Heart left ventricle (tissue), 16 donors: ENCODE results near the gene ZBTB33. TPM values are rescaled to one million over a fixed set of nuclear protein-coding genes. Genes with fewer than 3 reads are reported as not detected.

Experiments used
- ATAC-seq, 4 donors: fragments of 200-7000 bp; cut with Tn5 transposase; one replicate each; pipeline ENCODE4 v1.9.1; 2020 to 2022; ENCODE audit warnings: moderate library complexity in 4 of 4, mild to moderate bottlenecking in 3 of 4, moderate number of reproducible peaks in 1 of 4
- DNase-seq, 5 donors: peaks; one replicate each; pipeline ENCODE4 v3.0.0-alpha.2; 2020
- H3K27ac ChIP-seq, 12 donors: fragments of 200-600 bp; sonication (generic) in 4 of 12; one replicate each; pipeline versions ENCODE4 v1.5.0 to v1.8.0; 2016 to 2022; ENCODE audit warnings: mild to moderate bottlenecking in 2 of 12
- H3K27me3 ChIP-seq, 9 donors: fragments of 200-600 bp; sonication (generic) in 2 of 9; one replicate each; pipeline versions ENCODE4 v1.5.1 to v1.8.0; 2016 to 2022; ENCODE audit warnings: mild to moderate bottlenecking in 3 of 9
- H3K36me3 ChIP-seq, 9 donors: fragments of 200-600 bp; sonication (generic) in 2 of 9; one replicate each; pipeline versions ENCODE4 v1.5.0 to v1.8.0; 2018 to 2022; ENCODE audit warnings: mild to moderate bottlenecking in 2 of 9
- H3K4me1 ChIP-seq, 12 donors: fragments of 200-600 bp; sonication (generic) in 4 of 12; one replicate each; pipeline versions ENCODE4 v1.5.0 to v1.8.0; 2016 to 2022; ENCODE audit warnings: mild to moderate bottlenecking in 3 of 12
- H3K4me3 ChIP-seq, 12 donors: fragments of 200-600 bp; sonication (generic) in 4 of 12; one replicate each; pipeline versions ENCODE4 v1.5.0 to v1.8.0; 2017 to 2022; ENCODE audit warnings: mild to moderate bottlenecking in 9 of 12, moderate library complexity in 4 of 12
- H3K9me3 ChIP-seq, 12 donors: fragments of 200-600 bp; sonication (generic) in 4 of 12; one replicate each; pipeline versions ENCODE4 v1.5.0 to v1.8.0; 2016 to 2022; ENCODE audit warnings: mild to moderate bottlenecking in 1 of 12
- POLR2A ChIP-seq, 2 donors: fragments of 450-650 bp; IDR thresholded peaks; one replicate each; pipeline ENCODE4 v1.6.1; 2017; ENCODE audit warnings: antibody characterized with exemption in 2 of 2, mild to moderate bottlenecking in 2 of 2, moderate library complexity in 2 of 2
- WGBS, 4 donors: extraction: QIAGEN DNeasy Blood & Tissue Kit in 2 of 4; methylation state at CpG; one replicate each; pipeline versions ENCODE4 v1.1.5 to v1.1.7; 2013 to 2018; 5-methylcytosine and 5-hydroxymethylcytosine counted together
- intact Hi-C, 10 donors: fragments of 100-400 bp; cut with DNase I; formaldehyde crosslinking; loops; one replicate each; pipeline versions ENCODE4 v1.11.1 to v1.14.2; 2022
- polyA plus RNA-seq, 2 donors: library from polyadenylated mRNA; stranded (reverse); fragments of 200-250 nt; gene quantifications; one replicate each; pipeline ENCODE4 v1.2.3, GENCODE V29; 2013
- total RNA-seq, 9 donors: library from RNA; depleted of rRNA in 2 of 9; stranded (reverse); fragments of >200 nt in 2 of 9; fragmentation: NEBNext Ultra II Directional in 3 of 9; extraction: Animal tissue kit (Norgen Biotek cat#: 25700) in 3 of 9; gene quantifications; one replicate each; pipeline versions ENCODE4 v1.1.0 to v1.2.4, GENCODE V29; 2016 to 2023
- TF ChIP-seq, protein P1 (sequence below), 12 donors: fragments of 200-600 bp; sonication (generic) in 4 of 12; IDR thresholded peaks; one replicate each; pipeline versions ENCODE4 v1.5.0 to v1.8.0; 2018 to 2022; ENCODE audit warnings: antibody characterized with exemption in 12 of 12, mild to moderate bottlenecking in 5 of 12
- donor health status: ischemic (EF 13 %, LVEDD 7.1; RV severe dilation, severe dysfunction).
- donor health status: healthy with polysubstance abuse.
- donor health status: DM: no; HTN: yes; CAD: no.
- donor health status: DM: no; HTN: no; CAD: no.
- donor health status: ischemic (EF 25% LVEDD 6.9; RV normal size, moderate dysfunction).
- donor health status: ischemic (EF 25% LVEDD 5.7; RV mildly dilated, moderate dysfunction).
- donor health status: healthy.
- donor health status: DM: yes; HTN: yes; CAD: no.
- donor health status: ischemic (EF 35%, LVEDD 5.7; RV mildly dilated, moderate dysfunction).
- donor health status: nonischemic (EF 11% LVEDD 7.7; RV severe dilation, severe dysfunction).
- donor health status: DM: yes; HTN: yes; CAD: no.
- donor health status: PGD.
- donor health status: ischemic (EF 29% LVEDD 5.4; RV normal size, mild dysfunction).
- donor health status: nonischemic (EF 23%, LVEDD 6.1; RV moderate dilation, normal function).

ZBTB33 gene
- total and polyA plus RNA-seq, 11 donors, result 1.6 to 8.9 (median 7.1) TPM

DNA sequence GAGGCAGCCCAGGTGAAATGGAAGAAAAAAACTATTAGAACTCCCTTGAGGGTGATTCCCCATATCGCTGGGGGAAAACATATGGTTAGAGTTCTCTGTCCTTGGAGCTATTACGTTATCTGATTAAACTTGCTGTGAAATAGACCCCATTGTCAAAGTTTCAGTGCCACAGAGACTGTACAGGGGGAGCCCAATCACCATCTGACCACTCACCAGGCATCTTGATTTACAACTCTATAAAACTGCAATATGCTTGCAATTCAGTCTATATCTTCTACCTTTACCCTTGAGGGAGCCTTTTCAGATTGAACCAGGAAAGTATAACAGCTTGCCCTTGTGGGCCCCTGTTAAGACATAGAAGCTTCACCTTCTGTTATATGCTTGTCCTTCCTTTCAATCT is 42.4 kb downstream of the ZBTB33 start:
- WGBS, 4 donors, result 59 to 86% (median 73%) methylated on average over 2 of the region's 2 CpGs
- H3K9me3 ChIP-seq, result no peaks in the 10 kb centered on the region
- no peak overlapping the region for H3K4me3 ChIP-seq
- H3K36me3 ChIP-seq, result no peaks in the 10 kb centered on the region
- TF ChIP-seq, protein P1, sequence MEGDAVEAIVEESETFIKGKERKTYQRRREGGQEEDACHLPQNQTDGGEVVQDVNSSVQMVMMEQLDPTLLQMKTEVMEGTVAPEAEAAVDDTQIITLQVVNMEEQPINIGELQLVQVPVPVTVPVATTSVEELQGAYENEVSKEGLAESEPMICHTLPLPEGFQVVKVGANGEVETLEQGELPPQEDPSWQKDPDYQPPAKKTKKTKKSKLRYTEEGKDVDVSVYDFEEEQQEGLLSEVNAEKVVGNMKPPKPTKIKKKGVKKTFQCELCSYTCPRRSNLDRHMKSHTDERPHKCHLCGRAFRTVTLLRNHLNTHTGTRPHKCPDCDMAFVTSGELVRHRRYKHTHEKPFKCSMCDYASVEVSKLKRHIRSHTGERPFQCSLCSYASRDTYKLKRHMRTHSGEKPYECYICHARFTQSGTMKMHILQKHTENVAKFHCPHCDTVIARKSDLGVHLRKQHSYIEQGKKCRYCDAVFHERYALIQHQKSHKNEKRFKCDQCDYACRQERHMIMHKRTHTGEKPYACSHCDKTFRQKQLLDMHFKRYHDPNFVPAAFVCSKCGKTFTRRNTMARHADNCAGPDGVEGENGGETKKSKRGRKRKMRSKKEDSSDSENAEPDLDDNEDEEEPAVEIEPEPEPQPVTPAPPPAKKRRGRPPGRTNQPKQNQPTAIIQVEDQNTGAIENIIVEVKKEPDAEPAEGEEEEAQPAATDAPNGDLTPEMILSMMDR (IDR thresholded peaks at IDR 0.05), result no peak
- TF ChIP-seq POLR2A (IDR thresholded peaks at IDR 0.05), result no peak
- no peak overlapping the region for H3K27ac ChIP-seq
- peaks cover 0 to 4% (median 0%) of the 10 kb centered on the region in 9 donors for H3K27me3 ChIP-seq
- DNase-seq (no peak), ATAC-seq (no peak)
- no peaks in the 10 kb centered on the region for H3K4me1 ChIP-seq
- intact Hi-C loops, result no loop called here

DNA sequence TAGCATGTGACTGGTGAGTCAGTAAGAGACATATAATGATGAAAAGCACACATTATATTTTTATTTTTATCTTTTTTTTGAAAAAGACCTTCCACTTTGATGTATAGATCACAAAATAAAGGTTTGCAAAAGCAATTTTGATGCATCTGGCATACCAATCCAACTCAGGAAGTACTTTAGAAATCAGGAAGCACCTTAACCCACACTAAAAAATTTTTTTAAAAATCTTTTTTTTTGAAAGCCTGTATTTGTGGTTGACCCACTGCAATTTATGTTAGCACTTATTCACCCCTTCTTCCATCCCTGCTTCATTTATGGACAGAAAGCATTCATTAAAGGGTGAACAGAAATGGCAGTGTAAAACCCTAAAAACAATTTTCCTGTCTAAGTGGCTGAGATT is 44.0 kb downstream of the ZBTB33 start:
- ATAC-seq (no peak), DNase-seq (no peak)
- no peaks in the 10 kb centered on the region for H3K4me1 ChIP-seq
- intact Hi-C loops, result no loop called here
- no peak overlapping the region for H3K4me3 ChIP-seq
- no peak for TF ChIP-seq POLR2A (IDR thresholded peaks at IDR 0.05)
- TF ChIP-seq, protein P1 (IDR thresholded peaks at IDR 0.05), result no peak
- H3K9me3 ChIP-seq, result no peaks in the 10 kb centered on the region
- no peak overlapping the region for H3K27ac ChIP-seq
- H3K36me3 ChIP-seq, result no peaks in the 10 kb centered on the region
- peaks cover 0 to 4% (median 0%) of the 10 kb centered on the region in 9 donors for H3K27me3 ChIP-seq

DNA sequence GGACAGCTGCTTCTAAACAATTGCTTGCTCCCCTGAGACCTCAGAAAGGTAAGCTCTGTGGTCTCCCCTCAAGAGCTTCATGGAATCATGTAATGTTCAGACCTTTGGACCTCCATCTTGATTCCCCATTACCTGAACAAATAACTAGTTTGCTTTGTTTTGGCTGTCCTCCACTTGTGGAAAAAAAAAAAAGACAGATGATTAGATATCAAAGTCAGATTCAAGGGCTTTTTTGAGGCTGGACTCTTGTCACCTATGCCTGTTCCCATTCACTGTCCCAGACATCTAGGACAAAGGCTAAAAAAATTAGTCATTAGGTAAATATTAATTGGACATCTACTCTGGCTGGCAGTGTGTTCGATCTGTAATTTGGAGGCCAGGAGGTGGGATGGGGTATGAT is 47.3 kb downstream of the ZBTB33 start:
- ATAC-seq (no peak), DNase-seq (no peak)
- Histone ChIP-seq H3K27me3 (peaks cover 0 to 5% (median 0%) of the 10 kb centered on the region in 9 donors), H3K4me3 (no peak overlapping the region), H3K27ac (no peak overlapping the region), H3K4me1 (peaks cover 0 to 11% (median 0%) of the 10 kb centered on the region in 12 donors), H3K36me3 (no peaks in the 10 kb centered on the region), H3K9me3 (no peaks in the 10 kb centered on the region)
- 59 to 97% (median 76%) methylated on average over 1 of the region's 1 CpG for WGBS, 4 donors
- intact Hi-C loops, result no loop called here
- TF ChIP-seq, protein P1 (IDR thresholded peaks at IDR 0.05), result no peak
- TF ChIP-seq POLR2A (IDR thresholded peaks at IDR 0.05), result no peak

DNA sequence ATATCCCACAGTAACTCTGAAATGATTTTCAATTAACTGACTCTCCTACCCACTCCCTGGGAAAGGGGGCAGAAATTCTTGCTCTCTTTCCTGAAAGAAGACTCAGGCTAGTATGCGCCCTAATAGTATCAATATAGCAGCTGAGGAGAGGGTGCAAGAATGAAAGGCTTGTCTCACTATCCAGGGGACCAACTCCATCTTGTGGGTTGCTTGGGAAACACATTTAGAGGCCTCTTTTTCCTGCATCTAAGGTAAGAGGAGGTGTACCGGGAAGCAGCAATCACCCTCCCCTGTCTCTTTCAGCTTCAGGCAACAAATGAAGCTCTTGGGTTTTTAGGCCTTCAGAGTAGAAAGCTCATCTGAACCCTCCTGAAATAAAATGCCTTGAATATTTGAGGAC is 49.3 kb downstream of the ZBTB33 start:
- H3K27me3 ChIP-seq, result peaks cover 0 to 14% (median 0%) of the 10 kb centered on the region in 9 donors
- DNase-seq (no peak), ATAC-seq (no peak)
- intact Hi-C loops, result loop anchor here in 4 of 10 donors (5.0 to 10.0 kb wide), 3 partner anchors 45 to 55 kb away; partner anchors contain the start of gene ZBTB33 (in 3 of the 4)
- 65 to 72% (median 70%) methylated on average over 2 of the region's 2 CpGs for WGBS, 4 donors
- H3K4me3 ChIP-seq, result no peak overlapping the region
- no peak overlapping the region for H3K27ac ChIP-seq
- H3K9me3 ChIP-seq, result no peaks in the 10 kb centered on the region
- H3K36me3 ChIP-seq, result no peaks in the 10 kb centered on the region
- H3K4me1 ChIP-seq, result peaks cover 0 to 12% (median 0%) of the 10 kb centered on the region in 12 donors
- TF ChIP-seq, protein P1 (IDR thresholded peaks at IDR 0.05), result peak in 5 of 12 donors; percentile 8 to 27 (median 17)
- TF ChIP-seq POLR2A (IDR thresholded peaks at IDR 0.05), result no peak
